ENCODE measurements around the gene SGPP2.

Gene SGPP2

GRCh38 chr2:222609381-222609780 is 185.0 kb downstream of the SGPP2 start:
- no peak for DNase-seq (ENCODE audit: low read depth)
- no peak overlapping the region for H3K4me3 ChIP-seq (ENCODE audit: control insufficient read depth, low read depth, low read length)
- TF ChIP-seq, protein P1, sequence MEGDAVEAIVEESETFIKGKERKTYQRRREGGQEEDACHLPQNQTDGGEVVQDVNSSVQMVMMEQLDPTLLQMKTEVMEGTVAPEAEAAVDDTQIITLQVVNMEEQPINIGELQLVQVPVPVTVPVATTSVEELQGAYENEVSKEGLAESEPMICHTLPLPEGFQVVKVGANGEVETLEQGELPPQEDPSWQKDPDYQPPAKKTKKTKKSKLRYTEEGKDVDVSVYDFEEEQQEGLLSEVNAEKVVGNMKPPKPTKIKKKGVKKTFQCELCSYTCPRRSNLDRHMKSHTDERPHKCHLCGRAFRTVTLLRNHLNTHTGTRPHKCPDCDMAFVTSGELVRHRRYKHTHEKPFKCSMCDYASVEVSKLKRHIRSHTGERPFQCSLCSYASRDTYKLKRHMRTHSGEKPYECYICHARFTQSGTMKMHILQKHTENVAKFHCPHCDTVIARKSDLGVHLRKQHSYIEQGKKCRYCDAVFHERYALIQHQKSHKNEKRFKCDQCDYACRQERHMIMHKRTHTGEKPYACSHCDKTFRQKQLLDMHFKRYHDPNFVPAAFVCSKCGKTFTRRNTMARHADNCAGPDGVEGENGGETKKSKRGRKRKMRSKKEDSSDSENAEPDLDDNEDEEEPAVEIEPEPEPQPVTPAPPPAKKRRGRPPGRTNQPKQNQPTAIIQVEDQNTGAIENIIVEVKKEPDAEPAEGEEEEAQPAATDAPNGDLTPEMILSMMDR (IDR thresholded peaks at IDR 0.05; ENCODE audit: control insufficient read depth, insufficient read depth, low read depth, low read length, missing control alignments), result no peak

Data from AG09309 (cell line).